Calu3 (cell line): ENCODE results near the gene ANKRD35. TPM values are rescaled to one million over a fixed set of nuclear protein-coding genes. Genes with fewer than 3 reads are reported as not detected.

ENCODE experiments used
- BruUV-seq: library from RNA; stranded (reverse); fragments of 400-500 nt; replicated peaks from 2 replicates; lab custom pipeline; 2021; lab: Mats Ljungman, UMichigan
- CTCF ChIA-PET: fragments of 300-600 bp; sonication (Branson Sonifier 250); formaldehyde crosslinking; loops from one replicate; lab custom pipeline; 2022; ENCODE audit warnings: antibody characterized with exemption; lab: Charles Lee
- DNase-seq: peaks from one replicate; pipeline ENCODE4 v3.0.0; 2022
- H3K27ac Mint-ChIP-seq: one replicate; pipeline ENCODE4 v1.8.0; 2022; ENCODE audit warnings: mixed read lengths; ENCODE audit not compliant: unreplicated experiment
- H3K27me3 Mint-ChIP-seq: one replicate; pipeline ENCODE4 v1.8.0; 2022; ENCODE audit warnings: mixed read lengths; ENCODE audit not compliant: unreplicated experiment
- H3K36me3 Mint-ChIP-seq: one replicate; pipeline ENCODE4 v1.8.0; 2022; ENCODE audit warnings: mild to moderate bottlenecking, moderate library complexity, mixed read lengths; ENCODE audit not compliant: insufficient read depth, unreplicated experiment
- H3K4me1 Mint-ChIP-seq: one replicate; pipeline ENCODE4 v1.8.0; 2022; ENCODE audit warnings: mild to moderate bottlenecking, low read depth, mixed read lengths; ENCODE audit not compliant: unreplicated experiment
- H3K4me3 Mint-ChIP-seq: one replicate; pipeline ENCODE4 v1.8.0; 2022; ENCODE audit warnings: mild to moderate bottlenecking, low read depth, moderate library complexity, mixed read lengths; ENCODE audit not compliant: unreplicated experiment
- H3K9me3 Mint-ChIP-seq: one replicate; pipeline ENCODE4 v1.8.0; 2022; ENCODE audit warnings: low read depth, mixed read lengths; ENCODE audit not compliant: unreplicated experiment
- intact Hi-C: fragments of 100-400 bp; cut with micrococcal nuclease; formaldehyde crosslinking; loops from one replicate; pipeline ENCODE4 v1.10.0; 2022; ENCODE audit not compliant: unreplicated experiment
- total RNA-seq: library from RNA; stranded (reverse); gene quantifications from 2 replicates; pipeline ENCODE4 v1.2.3, GENCODE V29; 2022
- TF ChIP-seq, protein P1 (sequence below): fragments of 200-600 bp; IDR thresholded peaks from one replicate; pipeline ENCODE4 v1.8.0; 2022; ENCODE audit warnings: antibody characterized with exemption; ENCODE audit not compliant: unreplicated experiment

The ANKRD35 gene
- total RNA-seq, 1 experiment from 2014 or later: not detected

GRCh38 chr1:145886816-145887215 lies 1.1 kb upstream of the ANKRD35 start:
- no peak for DNase-seq
- intact Hi-C loops: loop anchor here (2.0 kb wide), 1 partner anchor 28 kb away; the partner anchor contains the start of gene PIAS3
- peaks cover 60% of the 10 kb centered on the region for H3K4me1 Mint-ChIP-seq
- CTCF ChIA-PET: interaction anchor here (0.6 to 2.0 kb wide), 6 partner anchors 8 to 130 kb away, joined by 4 to 16 read pairs (median 8); partner anchors contain the start of genes NUDT17 and PIAS3
- H3K9me3 Mint-ChIP-seq: no peaks in the 10 kb centered on the region
- peaks cover 17% of the 10 kb centered on the region for H3K36me3 Mint-ChIP-seq
- no peak overlapping the region for H3K27ac Mint-ChIP-seq
- H3K27me3 Mint-ChIP-seq: peaks cover 20% of the 10 kb centered on the region
- TF ChIP-seq, protein P1, sequence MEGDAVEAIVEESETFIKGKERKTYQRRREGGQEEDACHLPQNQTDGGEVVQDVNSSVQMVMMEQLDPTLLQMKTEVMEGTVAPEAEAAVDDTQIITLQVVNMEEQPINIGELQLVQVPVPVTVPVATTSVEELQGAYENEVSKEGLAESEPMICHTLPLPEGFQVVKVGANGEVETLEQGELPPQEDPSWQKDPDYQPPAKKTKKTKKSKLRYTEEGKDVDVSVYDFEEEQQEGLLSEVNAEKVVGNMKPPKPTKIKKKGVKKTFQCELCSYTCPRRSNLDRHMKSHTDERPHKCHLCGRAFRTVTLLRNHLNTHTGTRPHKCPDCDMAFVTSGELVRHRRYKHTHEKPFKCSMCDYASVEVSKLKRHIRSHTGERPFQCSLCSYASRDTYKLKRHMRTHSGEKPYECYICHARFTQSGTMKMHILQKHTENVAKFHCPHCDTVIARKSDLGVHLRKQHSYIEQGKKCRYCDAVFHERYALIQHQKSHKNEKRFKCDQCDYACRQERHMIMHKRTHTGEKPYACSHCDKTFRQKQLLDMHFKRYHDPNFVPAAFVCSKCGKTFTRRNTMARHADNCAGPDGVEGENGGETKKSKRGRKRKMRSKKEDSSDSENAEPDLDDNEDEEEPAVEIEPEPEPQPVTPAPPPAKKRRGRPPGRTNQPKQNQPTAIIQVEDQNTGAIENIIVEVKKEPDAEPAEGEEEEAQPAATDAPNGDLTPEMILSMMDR: no peak
- BruUV-seq: no TSS peak
- no peak overlapping the region for H3K4me3 Mint-ChIP-seq

GRCh38 chr1:145886390-145886789 lies 724 bp upstream of the ANKRD35 start:
- no peak for DNase-seq
- CTCF ChIA-PET: interaction anchor here (1.9 to 2.0 kb wide), 3 partner anchors 27 to 41 kb away, joined by 7 to 16 read pairs (median 8); partner anchors contain the start of genes NUDT17 and PIAS3
- Mint-ChIP-seq H3K4me3 (peak overlapping the region; percentile 43), H3K9me3 (no peaks in the 10 kb centered on the region), H3K27ac (no peak overlapping the region), H3K27me3 (peaks cover 20% of the 10 kb centered on the region), H3K36me3 (peaks cover 17% of the 10 kb centered on the region), H3K4me1 (peaks cover 58% of the 10 kb centered on the region)
- TF ChIP-seq, protein P1: no peak
- BruUV-seq: no TSS peak
- intact Hi-C loops: loop anchor here (2.0 kb wide), 1 partner anchor 28 kb away; the partner anchor contains the start of gene PIAS3

DNA sequence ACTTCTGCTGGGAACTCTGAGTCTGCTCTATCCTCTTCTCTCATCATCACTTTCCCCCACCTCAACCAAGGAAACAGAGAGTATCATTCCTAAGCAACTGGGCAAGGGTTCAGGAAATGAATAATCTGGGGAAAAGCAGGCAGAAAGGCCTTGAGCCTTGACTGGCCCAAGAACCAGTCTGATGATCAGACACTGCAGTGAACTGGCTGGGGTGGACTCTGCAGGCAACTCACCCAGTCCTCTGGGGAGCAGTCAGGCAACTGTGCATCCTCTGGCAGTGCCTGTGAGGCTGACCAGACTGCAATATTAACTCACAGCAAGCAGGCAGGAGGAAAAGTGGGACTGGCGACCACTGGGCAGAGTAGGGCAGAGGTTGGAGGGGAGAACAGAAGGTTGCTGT lies 991 bp downstream of the ANKRD35 start:
- H3K9me3 Mint-ChIP-seq: no peaks in the 10 kb centered on the region
- no TSS peak for BruUV-seq
- TF ChIP-seq, protein P1: no peak
- H3K4me1 Mint-ChIP-seq: peaks cover 50% of the 10 kb centered on the region
- peaks cover 17% of the 10 kb centered on the region for H3K36me3 Mint-ChIP-seq
- peaks cover 20% of the 10 kb centered on the region for H3K27me3 Mint-ChIP-seq
- no peak overlapping the region for H3K27ac Mint-ChIP-seq
- peak overlapping the region; percentile 43 for H3K4me3 Mint-ChIP-seq
- intact Hi-C loops: no loop called here
- CTCF ChIA-PET: no interaction called here
- DNase-seq: no peak

- Mint-ChIP-seq H3K36me3 (peaks cover 6% of the 10 kb centered on the region), H3K9me3 (no peaks in the 10 kb centered on the region), H3K4me1 (peaks cover 44% of the 10 kb centered on the region), H3K27me3 (peaks cover 9% of the 10 kb centered on the region), H3K27ac (no peak overlapping the region), H3K4me3 (no peak overlapping the region)
- DNase-seq: no peak
- intact Hi-C loops: no loop called here
- CTCF ChIA-PET: interaction anchor here (1.0 to 2.2 kb wide), 3 partner anchors 12 to 34 kb away, joined by 4 to 9 read pairs (median 5); partner anchors contain the start of genes NUDT17 and PIAS3
- BruUV-seq: no TSS peak
- TF ChIP-seq, protein P1: no peak
Observed at GRCh38 chr1:145879775-145880174, 5.9 kb downstream of the ANKRD35 start.
